HepG2 (cell line): ENCODE data around the gene MAP6D1. TPM values are rescaled to one million over a fixed set of nuclear protein-coding genes. Genes with fewer than 3 reads are reported as not detected.

Source experiments
- ATAC-seq: fragments of 200-7000 bp; cut with Tn5 transposase; 3 replicates; pipeline ENCODE4 v1.9.1; 2020; ENCODE audit warnings: mild to moderate bottlenecking, moderate library complexity
- BruUV-seq: library from RNA; stranded (reverse); fragments of 400-500 nt; replicated peaks from 2 replicates; lab custom pipeline; 2021; lab: Mats Ljungman, UMichigan
- CTCF ChIA-PET: fragments of 300-600 bp; formaldehyde crosslinking; extraction: SDS; loops from one replicate; lab custom pipeline; 2021; ENCODE audit warnings: low total read pairs, inconsistent platforms, low intra/inter-chr PET ratio; lab: Yijun Ruan, JAX
- POLR2A ChIA-PET: fragments of 350-600 bp; sonication (Branson Sonifier 250); formaldehyde crosslinking; loops from one replicate; lab custom pipeline; 2020; ENCODE audit warnings: antibody characterized with exemption, inconsistent platforms; lab: Yijun Ruan, JAX
- DNase-seq: peaks from one replicate; pipeline ENCODE4 v3.0.0-alpha.2; 2015; ENCODE audit warnings: low spot score
- FAIRE-seq: peaks from 3 replicates; lab custom pipeline; 2011; peaks lifted over from hg19 to GRCh38; lab: Jason Lieb, UNC
- H2AFZ ChIP-seq: one replicate; pipeline ENCODE4 v1.6.1; 2011; ENCODE audit warnings: low read length, inconsistent platforms
- H3K27ac ChIP-seq: fragments of 300-600 bp; 3 replicates; pipeline ENCODE4 v1.8.0; 2011; ENCODE audit warnings: mixed run types, mild to moderate bottlenecking, mixed read lengths, low read length, inconsistent platforms; ENCODE audit not compliant: insufficient read depth; ENCODE audit errors: extremely low read length
- H3K27me3 ChIP-seq, 2 experiments: fragments of 200-600 bp in 1 of 2; 2 replicates in 1 of 2; 3 replicates in 1 of 2; pipeline versions ENCODE4 v1.6.0 to v1.8.0; 2011; ENCODE audit warnings: low read length in 2 of 2, mild to moderate bottlenecking in 2 of 2, moderate library complexity in 2 of 2, inconsistent platforms in 1 of 2; ENCODE audit not compliant: insufficient read depth in 2 of 2, control insufficient read depth in 1 of 2
- H3K36me3 ChIP-seq, 2 experiments: fragments of 200-600 bp in 1 of 2; replicated peaks in 1 of 2; 2 replicates in 1 of 2; 3 replicates in 1 of 2; pipeline versions ENCODE4 v1.5.1 to v1.8.0; 2011; ENCODE audit warnings: low read length in 2 of 2, inconsistent platforms in 1 of 2; ENCODE audit not compliant: insufficient read depth in 2 of 2, control insufficient read depth in 1 of 2
- H3K4me1 ChIP-seq: 2 replicates; pipeline ENCODE4 v1.5.1; 2012; ENCODE audit warnings: low read length, inconsistent platforms; ENCODE audit not compliant: insufficient read depth
- H3K4me2 ChIP-seq: 2 replicates; pipeline ENCODE4 v1.6.0; 2011; ENCODE audit warnings: low read depth, low read length, inconsistent platforms
- H3K4me3 ChIP-seq, 3 experiments: fragments of 200-600 bp in 1 of 3; sonication (generic), shearing (Covaris generic) in 1 of 3; replicated peaks in 1 of 3; 2 replicates each; pipeline ENCODE4 v1.5.1; 2011 to 2016; ENCODE audit warnings: low read length in 3 of 3, inconsistent platforms in 2 of 3, low read depth in 2 of 3, mild to moderate bottlenecking in 2 of 3, control low read depth in 1 of 3, mixed read lengths in 1 of 3; ENCODE audit not compliant: insufficient read depth in 1 of 3
- H3K79me2 ChIP-seq: one replicate; pipeline ENCODE4 v1.6.1; 2011; ENCODE audit warnings: low read length, inconsistent platforms; ENCODE audit not compliant: insufficient read depth
- H3K9ac ChIP-seq: 2 replicates; pipeline ENCODE4 v1.6.0; 2011; ENCODE audit warnings: mild to moderate bottlenecking, low read depth, low read length, inconsistent platforms; ENCODE audit not compliant: insufficient read depth
- H3K9me3 ChIP-seq: 2 replicates; pipeline ENCODE4 v1.5.1; 2012; ENCODE audit warnings: mild to moderate bottlenecking, low read length
- H4K20me1 ChIP-seq: 2 replicates; pipeline ENCODE4 v1.6.0; 2011; ENCODE audit warnings: inconsistent platforms, mild to moderate bottlenecking, low read length, moderate library complexity; ENCODE audit not compliant: insufficient read depth
- CENPBD1 ChIP-seq: sonication (generic); formaldehyde crosslinking; IDR thresholded peaks from 2 replicates; pipeline ENCODE4 v1.8.0; 2022; ENCODE audit warnings: missing genetic modification reagents, low read depth, mild to moderate bottlenecking, borderline replicate concordance
- CHCHD3 ChIP-seq: sonication (generic); formaldehyde crosslinking; IDR thresholded peaks from 2 replicates; pipeline ENCODE4 v1.8.0; 2022; ENCODE audit warnings: mild to moderate bottlenecking, missing genetic modification reagents, moderate library complexity
- HHEX ChIP-seq: IDR thresholded peaks from 2 replicates; pipeline ENCODE4 v1.6.1; 2016; ENCODE audit warnings: control low read depth
- TRIM22 ChIP-seq: fragments of 450-650 bp; IDR thresholded peaks from 2 replicates; pipeline ENCODE4 v1.6.1; 2017
- USF2 ChIP-seq, 2 experiments: sonication (generic) in 1 of 2; formaldehyde crosslinking in 1 of 2; IDR thresholded peaks; 2 replicates each; pipeline versions ENCODE4 v1.5.1 to v1.6.1; 2011 to 2020; ENCODE audit warnings: borderline replicate concordance in 1 of 2, low read depth in 1 of 2, low read length in 1 of 2, mild to moderate bottlenecking in 1 of 2, missing genetic modification reagents in 1 of 2, moderate library complexity in 1 of 2
- XBP1 ChIP-seq: sonication (generic); formaldehyde crosslinking; IDR thresholded peaks from 2 replicates; pipeline ENCODE4 v1.5.0; 2020; ENCODE audit warnings: missing genetic modification reagents
- ZFP36 ChIP-seq: fragments of 150-350 bp; IDR thresholded peaks from 2 replicates; pipeline ENCODE4 v1.6.1; 2018; ENCODE audit warnings: borderline replicate concordance, low read length, low read depth; ENCODE audit not compliant: partially characterized antibody
- ZMYM4 ChIP-seq: sonication (generic); formaldehyde crosslinking; IDR thresholded peaks from 2 replicates; pipeline ENCODE4 v1.8.1; 2023; ENCODE audit warnings: mild to moderate bottlenecking, missing genetic modification reagents
- ZNF564 ChIP-seq: sonication (generic); formaldehyde crosslinking; IDR thresholded peaks from 2 replicates; pipeline ENCODE4 v1.8.1; 2023; ENCODE audit warnings: mild to moderate bottlenecking, missing genetic modification reagents
- WGBS: methylation state at CpG from one replicate; pipeline ENCODE4 v1.1.6; 2017; ENCODE audit warnings: low lambda C conversion rate; 5-methylcytosine and 5-hydroxymethylcytosine counted together
- in situ Hi-C: cut with HindIII; loops from 2 replicates; pipeline ENCODE4 v1.10.0; 2017; ENCODE audit warnings: low pct_unique_long_range_greater_than_20kb; ENCODE audit not compliant: extremely low pct_ligation_motif_present
- intact Hi-C: fragments of 100-400 bp; cut with micrococcal nuclease; formaldehyde crosslinking; loops from one replicate; pipeline ENCODE4 v1.10.0; 2022; ENCODE audit not compliant: unreplicated experiment
- polyA plus RNA-seq, 8 experiments: library from polyadenylated mRNA; depleted of rRNA in 3 of 8; stranded (reverse) in 7 of 8; unstranded in 1 of 8; fragments of >200 nt; fragmentation: Illumina TruSeq in 4 of 8; extraction: Trizol in 4 of 8; gene quantifications; 2 replicates each; pipeline versions ENCODE4 v1.2.1 to v1.2.3, GENCODE V29; 2011 to 2016; ENCODE audit warnings: low read depth in 4 of 8, missing spikeins in 1 of 8, mixed read lengths in 1 of 8; ENCODE audit not compliant: insufficient read depth in 1 of 8
- total RNA-seq, 5 experiments: library from RNA; depleted of rRNA; stranded (reverse); fragments of >200 nt; fragmentation: Illumina TruSeq; extraction: Trizol; gene quantifications; 2 replicates each; pipeline ENCODE4 v1.2.3, GENCODE V29; 2016; ENCODE audit warnings: low read depth in 1 of 5
- TF ChIP-seq, protein P1 (sequence below): sonication (generic); formaldehyde crosslinking; IDR thresholded peaks from 2 replicates; pipeline ENCODE4 v1.5.1; 2020; ENCODE audit warnings: mild to moderate bottlenecking, missing genetic modification reagents, moderate library complexity

The MAP6D1 gene
- total and polyA plus RNA-seq, 2 of the 13 experiments (the other 11 are each of a cell fraction or from before 2014, with no cell fraction given), result 0.12 to 0.62 TPM

DNA sequence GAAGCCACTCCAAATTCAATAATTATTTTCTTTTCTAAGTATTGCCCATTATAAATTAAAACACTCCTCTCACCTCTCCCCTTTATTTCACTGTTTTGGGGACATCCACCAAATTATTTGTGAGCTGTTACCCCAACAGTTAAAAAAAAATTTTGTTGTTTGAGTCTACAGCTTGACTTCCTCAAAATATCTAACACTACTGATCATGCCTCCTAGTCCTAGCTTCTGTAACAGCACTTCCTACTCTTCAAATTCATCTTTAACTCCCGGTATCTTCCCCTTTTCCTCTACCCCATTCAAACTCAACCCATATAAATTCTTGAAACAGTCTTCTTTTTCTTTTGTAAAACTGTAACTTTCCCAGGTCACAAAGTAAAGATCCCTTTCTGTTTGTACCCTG lies 43.4 kb upstream of the MAP6D1 start:
- H3K4me2 ChIP-seq, result no peak overlapping the region
- no TSS peak for BruUV-seq
- FAIRE-seq (no peak), ATAC-seq (no peak), DNase-seq (no peak)
- H3K9me3 ChIP-seq, result no peaks in the 10 kb centered on the region
- CTCF ChIA-PET, result no interaction called here
- peaks cover 33% of the 10 kb centered on the region for H3K79me2 ChIP-seq
- peaks cover 3% of the 10 kb centered on the region for H3K4me1 ChIP-seq
- in situ Hi-C loops (no loop called here), intact Hi-C loops (no loop called here)
- 96% methylated on average over 1 of the region's 1 CpG for WGBS
- H3K36me3 ChIP-seq, result peaks cover 4 to 35% of the 10 kb centered on the region in 2 experiments; a peak in 4 of 5 replicates
- H3K9ac ChIP-seq, result no peak overlapping the region
- no peaks in the 10 kb centered on the region for H3K27me3 ChIP-seq
- no peak overlapping the region for H3K4me3 ChIP-seq
- H3K27ac ChIP-seq, result no peak overlapping the region
- TF ChIP-seq TRIM22, result no peak
- TF ChIP-seq CENPBD1, result no peak
- no peak for TF ChIP-seq ZMYM4 (CRISPR knock-in tag)
- no peak for TF ChIP-seq ZNF564 (CRISPR knock-in tag)
- TF ChIP-seq CHCHD3 (CRISPR knock-in tag), result no peak
- TF ChIP-seq USF2 (IDR thresholded peaks at IDR 0.05; ENCODE audit: low read depth, low read length), result no peak
- TF ChIP-seq USF2 (CRISPR knock-in tag; IDR thresholded peaks at IDR 0.05; ENCODE audit: borderline replicate concordance), result no peak
- TF ChIP-seq ZFP36, result no peak
- TF ChIP-seq XBP1 (CRISPR knock-in tag), result no peak
- TF ChIP-seq, protein P1, sequence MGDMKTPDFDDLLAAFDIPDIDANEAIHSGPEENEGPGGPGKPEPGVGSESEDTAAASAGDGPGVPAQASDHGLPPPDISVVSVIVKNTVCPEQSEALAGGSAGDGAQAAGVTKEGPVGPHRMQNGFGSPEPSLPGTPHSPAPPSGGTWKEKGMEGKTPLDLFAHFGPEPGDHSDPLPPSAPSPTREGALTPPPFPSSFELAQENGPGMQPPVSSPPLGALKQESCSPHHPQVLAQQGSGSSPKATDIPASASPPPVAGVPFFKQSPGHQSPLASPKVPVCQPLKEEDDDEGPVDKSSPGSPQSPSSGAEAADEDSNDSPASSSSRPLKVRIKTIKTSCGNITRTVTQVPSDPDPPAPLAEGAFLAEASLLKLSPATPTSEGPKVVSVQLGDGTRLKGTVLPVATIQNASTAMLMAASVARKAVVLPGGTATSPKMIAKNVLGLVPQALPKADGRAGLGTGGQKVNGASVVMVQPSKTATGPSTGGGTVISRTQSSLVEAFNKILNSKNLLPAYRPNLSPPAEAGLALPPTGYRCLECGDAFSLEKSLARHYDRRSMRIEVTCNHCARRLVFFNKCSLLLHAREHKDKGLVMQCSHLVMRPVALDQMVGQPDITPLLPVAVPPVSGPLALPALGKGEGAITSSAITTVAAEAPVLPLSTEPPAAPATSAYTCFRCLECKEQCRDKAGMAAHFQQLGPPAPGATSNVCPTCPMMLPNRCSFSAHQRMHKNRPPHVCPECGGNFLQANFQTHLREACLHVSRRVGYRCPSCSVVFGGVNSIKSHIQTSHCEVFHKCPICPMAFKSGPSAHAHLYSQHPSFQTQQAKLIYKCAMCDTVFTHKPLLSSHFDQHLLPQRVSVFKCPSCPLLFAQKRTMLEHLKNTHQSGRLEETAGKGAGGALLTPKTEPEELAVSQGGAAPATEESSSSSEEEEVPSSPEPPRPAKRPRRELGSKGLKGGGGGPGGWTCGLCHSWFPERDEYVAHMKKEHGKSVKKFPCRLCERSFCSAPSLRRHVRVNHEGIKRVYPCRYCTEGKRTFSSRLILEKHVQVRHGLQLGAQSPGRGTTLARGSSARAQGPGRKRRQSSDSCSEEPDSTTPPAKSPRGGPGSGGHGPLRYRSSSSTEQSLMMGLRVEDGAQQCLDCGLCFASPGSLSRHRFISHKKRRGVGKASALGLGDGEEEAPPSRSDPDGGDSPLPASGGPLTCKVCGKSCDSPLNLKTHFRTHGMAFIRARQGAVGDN (CRISPR knock-in tag), result no peak
- TF ChIP-seq HHEX (CRISPR knock-in tag), result no peak
- H2AFZ ChIP-seq, result no peak overlapping the region
- POLR2A ChIA-PET, result no interaction called here
- peaks cover 7% of the 10 kb centered on the region for H4K20me1 ChIP-seq
